Glutamatergic neuron (in vitro differentiated cells): ENCODE data around the gene MVP. TPM values are rescaled to one million over a fixed set of nuclear protein-coding genes. Genes with fewer than 3 reads are reported as not detected.

Source experiments
- DNase-seq: peaks from one replicate; pipeline ENCODE4 v3.0.0; 2022
- H3K27ac Mint-ChIP-seq: one replicate; pipeline ENCODE4 v1.8.0; 2020; ENCODE audit warnings: mild to moderate bottlenecking, mixed read lengths, inconsistent platforms; ENCODE audit not compliant: unreplicated experiment
- H3K27me3 Mint-ChIP-seq: one replicate; pipeline ENCODE4 v1.8.0; 2020; ENCODE audit warnings: mild to moderate bottlenecking, moderate library complexity, mixed read lengths, inconsistent platforms; ENCODE audit not compliant: unreplicated experiment
- H3K36me3 Mint-ChIP-seq: one replicate; pipeline ENCODE4 v1.8.0; 2020; ENCODE audit warnings: mild to moderate bottlenecking, mixed read lengths, inconsistent platforms; ENCODE audit not compliant: unreplicated experiment
- H3K4me1 Mint-ChIP-seq: one replicate; pipeline ENCODE4 v1.8.0; 2020; ENCODE audit warnings: mild to moderate bottlenecking, low read depth, mixed read lengths, inconsistent platforms; ENCODE audit not compliant: unreplicated experiment
- H3K4me3 Mint-ChIP-seq: one replicate; pipeline ENCODE4 v1.8.0; 2020; ENCODE audit warnings: mild to moderate bottlenecking, mixed read lengths, inconsistent platforms; ENCODE audit not compliant: unreplicated experiment
- H3K9me3 Mint-ChIP-seq: one replicate; pipeline ENCODE4 v1.8.0; 2020; ENCODE audit warnings: mild to moderate bottlenecking, moderate library complexity, mixed read lengths, inconsistent platforms; ENCODE audit not compliant: unreplicated experiment
- CTCF ChIP-seq: fragments of 200-600 bp; sonication (generic); IDR thresholded peaks from one replicate; pipeline ENCODE4 v1.5.0; 2021; ENCODE audit not compliant: partially characterized antibody, unreplicated experiment
- total RNA-seq: library from RNA; stranded (reverse); fragmentation: NEBNext Ultra II Directional; extraction: Animal tissue kit (Norgen Biotek cat#: 25700); gene quantifications from one replicate; pipeline ENCODE4 v1.2.1, GENCODE V29; 2021; ENCODE audit not compliant: unreplicated experiment

MVP gene
- total RNA-seq, 1 donor from 2014 or later: 82.7 TPM

GRCh38 chr16:29891525-29892457, 71.5 kb downstream of the MVP start:
- H3K4me3 Mint-ChIP-seq: no peak overlapping the region
- H3K27ac Mint-ChIP-seq: no peak overlapping the region
- H3K36me3 Mint-ChIP-seq: no peaks in the 10 kb centered on the region
- no peak for TF ChIP-seq CTCF
- DNase-seq: no peak
- H3K4me1 Mint-ChIP-seq: peaks cover 3% of the 10 kb centered on the region
- H3K27me3 Mint-ChIP-seq: no peaks in the 10 kb centered on the region
- H3K9me3 Mint-ChIP-seq: no peaks in the 10 kb centered on the region

- peaks cover 3% of the 10 kb centered on the region for H3K9me3 Mint-ChIP-seq
- H3K4me1 Mint-ChIP-seq: peaks cover 6% of the 10 kb centered on the region
- H3K27me3 Mint-ChIP-seq: peaks cover 2% of the 10 kb centered on the region
- peaks cover 3% of the 10 kb centered on the region for H3K36me3 Mint-ChIP-seq
- no peak for DNase-seq
- TF ChIP-seq CTCF: no peak
- H3K27ac Mint-ChIP-seq: no peak overlapping the region
- H3K4me3 Mint-ChIP-seq: no peak overlapping the region
These were observed 72.2 kb downstream of the MVP start for GRCh38 chr16:29892458-29892813.

GRCh38 chr16:29893553-29893952, 73.3 kb downstream of the MVP start:
- no peak for DNase-seq
- TF ChIP-seq CTCF: no peak
- no peak overlapping the region for H3K4me3 Mint-ChIP-seq
- peaks cover 4% of the 10 kb centered on the region for H3K36me3 Mint-ChIP-seq
- peaks cover 5% of the 10 kb centered on the region for H3K9me3 Mint-ChIP-seq
- H3K27ac Mint-ChIP-seq: no peak overlapping the region
- peaks cover 6% of the 10 kb centered on the region for H3K27me3 Mint-ChIP-seq
- H3K4me1 Mint-ChIP-seq: peaks cover 12% of the 10 kb centered on the region

- peaks cover 6% of the 10 kb centered on the region for H3K27me3 Mint-ChIP-seq
- DNase-seq: no peak
- peaks cover 4% of the 10 kb centered on the region for H3K36me3 Mint-ChIP-seq
- H3K9me3 Mint-ChIP-seq: peaks cover 5% of the 10 kb centered on the region
- no peak overlapping the region for H3K4me3 Mint-ChIP-seq
- no peak for TF ChIP-seq CTCF
- peak overlapping the region; percentile 22 for H3K27ac Mint-ChIP-seq
- peaks cover 13% of the 10 kb centered on the region for H3K4me1 Mint-ChIP-seq
These were observed 74.1 kb downstream of the MVP start for GRCh38 chr16:29894352-29894751.

- Mint-ChIP-seq H3K9me3 (peaks cover 12% of the 10 kb centered on the region), H3K4me1 (peaks cover 14% of the 10 kb centered on the region), H3K36me3 (peaks cover 4% of the 10 kb centered on the region), H3K4me3 (peak overlapping the region; percentile 42), H3K27ac (no peak overlapping the region), H3K27me3 (peaks cover 7% of the 10 kb centered on the region)
- no peak for TF ChIP-seq CTCF
- no peak for DNase-seq
These were observed 76.6 kb downstream of the MVP start for GRCh38 chr16:29896841-29897240.
